Nephron (organoid): ENCODE results near the gene FBXL17.

ENCODE experiments used
- H3K27ac Mint-ChIP-seq, 3 experiments: 2 replicates each; pipeline ENCODE4 v1.8.0; 2020; ENCODE audit warnings: mixed read lengths in 3 of 3, mild to moderate bottlenecking in 2 of 3, moderate library complexity in 1 of 3
- H3K27me3 Mint-ChIP-seq: 2 replicates; pipeline ENCODE4 v1.8.0; 2021; ENCODE audit warnings: low read depth, mild to moderate bottlenecking, moderate library complexity, mixed read lengths
- H3K36me3 Mint-ChIP-seq: 2 replicates; pipeline ENCODE4 v1.8.0; 2020; ENCODE audit warnings: low read depth, mixed read lengths
- H3K4me1 Mint-ChIP-seq: 2 replicates; pipeline ENCODE4 v1.8.0; 2020; ENCODE audit warnings: mixed read lengths
- H3K4me3 Mint-ChIP-seq, 3 experiments: 2 replicates each; pipeline ENCODE4 v1.8.0; 2020; ENCODE audit warnings: mild to moderate bottlenecking in 3 of 3, mixed read lengths in 3 of 3, moderate library complexity in 2 of 3
- H3K9me3 Mint-ChIP-seq: 2 replicates; pipeline ENCODE4 v1.8.0; 2020; ENCODE audit warnings: mixed read lengths
- TF ChIP-seq, protein P1 (sequence below), 3 experiments: fragments of 200-600 bp; sonication (generic); IDR thresholded peaks; one replicate each; pipeline ENCODE4 v1.5.0; 2021; ENCODE audit warnings: antibody characterized with exemption in 3 of 3; ENCODE audit not compliant: unreplicated experiment in 3 of 3

The FBXL17 gene

DNA sequence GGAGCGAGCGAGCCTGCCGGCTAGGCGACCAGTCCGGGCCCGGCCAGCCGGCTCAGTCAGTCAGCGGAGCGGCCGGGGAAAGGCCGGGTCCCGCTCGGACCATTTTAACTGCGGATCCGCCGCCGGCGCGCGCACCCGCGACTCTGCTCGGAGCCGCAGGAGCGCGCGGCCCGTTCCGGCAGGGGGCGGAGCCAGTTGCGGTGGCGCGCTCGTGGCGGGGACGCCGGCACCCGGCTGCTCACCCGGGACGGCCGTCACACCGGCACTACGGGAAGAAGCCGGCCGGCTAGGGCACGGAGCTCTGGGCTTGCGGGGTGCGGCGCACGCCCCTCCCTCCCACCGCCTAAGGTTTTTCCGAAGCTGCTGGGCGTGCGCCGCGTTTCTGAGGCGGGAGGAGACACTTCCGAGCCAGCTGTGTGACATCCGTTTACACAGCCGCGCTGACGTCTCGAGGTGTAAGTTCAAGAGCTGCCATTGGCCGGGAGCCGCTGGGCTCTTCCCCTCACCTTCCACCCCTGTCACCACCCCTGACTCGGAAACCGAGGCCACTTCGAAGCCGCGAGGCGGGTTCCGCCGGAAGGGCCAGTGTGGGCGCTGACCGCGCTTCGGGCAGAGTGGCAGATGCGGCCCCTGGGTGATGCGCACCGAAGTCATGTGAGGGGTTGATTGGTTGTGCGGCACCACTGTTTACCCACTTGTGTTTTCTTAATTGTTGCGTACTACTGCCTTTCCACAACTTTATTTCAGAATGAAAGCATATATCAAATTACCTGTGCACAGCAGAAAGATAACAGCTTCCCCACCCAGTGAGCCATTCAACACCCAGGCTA lies at the start of gene FBXL17:
Gene FBXL17 (minus strand): TSS at position 145 of the 830 bp plus-strand sequence.
- peaks cover 27% of the 10 kb centered on the region for H3K4me1 Mint-ChIP-seq
- H3K9me3 Mint-ChIP-seq = peaks cover 7% of the 10 kb centered on the region
- TF ChIP-seq, protein P1, sequence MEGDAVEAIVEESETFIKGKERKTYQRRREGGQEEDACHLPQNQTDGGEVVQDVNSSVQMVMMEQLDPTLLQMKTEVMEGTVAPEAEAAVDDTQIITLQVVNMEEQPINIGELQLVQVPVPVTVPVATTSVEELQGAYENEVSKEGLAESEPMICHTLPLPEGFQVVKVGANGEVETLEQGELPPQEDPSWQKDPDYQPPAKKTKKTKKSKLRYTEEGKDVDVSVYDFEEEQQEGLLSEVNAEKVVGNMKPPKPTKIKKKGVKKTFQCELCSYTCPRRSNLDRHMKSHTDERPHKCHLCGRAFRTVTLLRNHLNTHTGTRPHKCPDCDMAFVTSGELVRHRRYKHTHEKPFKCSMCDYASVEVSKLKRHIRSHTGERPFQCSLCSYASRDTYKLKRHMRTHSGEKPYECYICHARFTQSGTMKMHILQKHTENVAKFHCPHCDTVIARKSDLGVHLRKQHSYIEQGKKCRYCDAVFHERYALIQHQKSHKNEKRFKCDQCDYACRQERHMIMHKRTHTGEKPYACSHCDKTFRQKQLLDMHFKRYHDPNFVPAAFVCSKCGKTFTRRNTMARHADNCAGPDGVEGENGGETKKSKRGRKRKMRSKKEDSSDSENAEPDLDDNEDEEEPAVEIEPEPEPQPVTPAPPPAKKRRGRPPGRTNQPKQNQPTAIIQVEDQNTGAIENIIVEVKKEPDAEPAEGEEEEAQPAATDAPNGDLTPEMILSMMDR (IDR thresholded peaks at IDR 0.05; ENCODE audit: unreplicated experiment in 3 of 3) = no peak
- H3K36me3 Mint-ChIP-seq = peaks cover 13% of the 10 kb centered on the region
- no peaks in the 10 kb centered on the region for H3K27me3 Mint-ChIP-seq
- H3K27ac Mint-ChIP-seq = peak within 1 kb of the TSS; percentile 72 to 88 (median 79)
- peak within 1 kb of the TSS; percentile 93 to 98 (median 94) for H3K4me3 Mint-ChIP-seq

DNA sequence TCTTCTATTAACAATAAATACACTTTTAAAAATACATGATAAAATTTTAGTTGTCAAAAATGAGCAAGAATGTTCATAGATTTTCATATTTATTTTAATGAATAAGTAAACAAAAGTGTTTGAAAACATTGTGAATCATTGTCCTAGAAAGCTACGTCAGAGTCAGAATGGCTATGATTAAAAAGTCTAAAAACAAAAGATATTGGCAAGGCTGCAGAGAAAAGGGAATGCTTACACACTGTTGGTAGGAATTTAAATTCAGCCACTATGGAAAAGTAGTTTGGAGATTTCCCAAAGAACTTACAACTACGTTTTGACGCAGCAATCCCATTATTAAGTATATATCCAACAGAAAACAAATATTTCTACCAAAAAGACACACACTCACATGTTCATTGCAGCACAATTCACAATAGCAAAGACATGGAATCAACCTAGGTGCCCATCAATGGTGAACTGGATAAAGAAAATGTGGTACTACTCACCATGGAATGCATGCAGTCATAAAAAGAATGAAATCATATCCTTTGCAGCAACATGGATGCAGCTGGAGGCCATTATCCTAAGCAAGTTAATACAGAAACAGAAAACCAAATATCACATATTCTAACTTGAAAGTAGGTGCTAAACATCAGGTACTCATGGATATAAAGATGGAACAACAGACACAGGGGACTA lies 49.2 kb upstream of the FBXL17 start:
- Mint-ChIP-seq H3K4me1 (no peaks in the 10 kb centered on the region), H3K4me3 (no peak overlapping the region), H3K27ac (no peak overlapping the region), H3K36me3 (no peaks in the 10 kb centered on the region), H3K27me3 (no peaks in the 10 kb centered on the region), H3K9me3 (peaks cover 14% of the 10 kb centered on the region)
- TF ChIP-seq, protein P1 (IDR thresholded peaks at IDR 0.05; ENCODE audit: unreplicated experiment in 3 of 3) = no peak

DNA sequence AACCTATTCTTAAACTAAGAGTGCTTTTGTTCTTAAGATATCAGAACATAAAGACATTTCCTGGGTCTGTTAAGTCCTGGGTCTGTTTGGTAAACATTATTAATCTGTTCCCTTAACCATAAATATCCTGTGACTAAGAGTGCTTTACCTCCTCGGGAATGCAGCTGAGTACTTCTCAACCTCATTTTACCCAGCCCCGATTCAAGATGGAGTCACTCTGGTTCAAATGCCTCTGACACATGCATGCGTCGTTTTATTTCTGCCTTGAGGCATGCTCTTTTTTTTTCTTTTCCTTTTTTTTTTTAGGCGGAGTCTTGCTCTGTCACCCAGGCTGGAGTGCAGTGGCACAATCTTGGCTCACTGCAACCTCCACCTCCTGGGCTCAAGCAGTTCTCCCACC lies 39.8 kb upstream of the FBXL17 start:
- H3K4me1 Mint-ChIP-seq = no peaks in the 10 kb centered on the region
- H3K9me3 Mint-ChIP-seq = peaks cover 14% of the 10 kb centered on the region
- H3K27me3 Mint-ChIP-seq = no peaks in the 10 kb centered on the region
- H3K36me3 Mint-ChIP-seq = no peaks in the 10 kb centered on the region
- H3K4me3 Mint-ChIP-seq = no peak overlapping the region
- TF ChIP-seq, protein P1 (IDR thresholded peaks at IDR 0.05; ENCODE audit: unreplicated experiment in 3 of 3) = no peak
- no peak overlapping the region for H3K27ac Mint-ChIP-seq

DNA sequence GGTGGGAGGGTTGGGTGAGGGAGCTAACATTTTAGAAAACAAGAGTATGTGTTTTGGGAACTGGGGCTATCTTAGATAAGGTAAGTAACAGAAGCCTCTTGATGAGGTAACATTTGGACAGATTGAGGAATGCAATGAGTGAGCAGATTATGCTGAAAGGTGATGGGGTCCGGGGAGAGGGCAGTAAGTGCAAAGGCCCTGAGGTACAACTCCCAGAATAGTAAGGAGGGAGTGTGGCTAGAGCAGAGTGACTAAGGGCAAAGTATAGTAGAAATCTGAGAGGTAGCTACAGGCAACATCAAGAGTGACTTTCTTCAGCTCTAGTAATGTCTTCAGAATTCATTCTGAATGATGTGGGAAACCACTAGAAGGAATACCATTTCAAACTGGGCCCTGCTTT lies 38.9 kb upstream of the FBXL17 start:
- H3K27ac Mint-ChIP-seq = no peak overlapping the region
- H3K36me3 Mint-ChIP-seq = no peaks in the 10 kb centered on the region
- H3K4me1 Mint-ChIP-seq = no peaks in the 10 kb centered on the region
- TF ChIP-seq, protein P1 (IDR thresholded peaks at IDR 0.05; ENCODE audit: unreplicated experiment in 3 of 3) = no peak
- no peaks in the 10 kb centered on the region for H3K27me3 Mint-ChIP-seq
- no peak overlapping the region for H3K4me3 Mint-ChIP-seq
- peaks cover 5% of the 10 kb centered on the region for H3K9me3 Mint-ChIP-seq

DNA sequence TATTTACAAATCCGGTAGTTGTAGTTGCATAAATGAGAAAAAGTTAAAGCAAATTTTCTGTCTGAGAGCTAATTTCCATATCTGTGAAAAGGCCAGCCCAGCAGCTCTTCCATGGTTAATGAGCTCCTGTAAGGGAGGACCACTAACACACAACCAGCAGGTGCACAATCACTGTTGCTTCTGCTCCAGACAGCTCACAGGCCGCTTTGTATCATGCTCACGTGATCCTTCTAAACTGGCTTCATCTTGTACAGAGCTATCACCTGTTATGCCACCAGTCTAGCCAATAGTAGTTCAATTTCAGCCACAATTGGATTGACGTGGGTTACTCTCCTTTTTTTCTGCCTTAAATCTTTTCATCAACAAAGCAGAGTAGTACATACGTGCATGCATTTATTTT lies 38.3 kb upstream of the FBXL17 start:
- Mint-ChIP-seq H3K9me3 (peaks cover 5% of the 10 kb centered on the region), H3K27me3 (no peaks in the 10 kb centered on the region), H3K36me3 (no peaks in the 10 kb centered on the region), H3K4me3 (no peak overlapping the region), H3K27ac (no peak overlapping the region), H3K4me1 (no peaks in the 10 kb centered on the region)
- TF ChIP-seq, protein P1 (IDR thresholded peaks at IDR 0.05; ENCODE audit: unreplicated experiment in 3 of 3) = no peak
